ENCODE data around the gene SFXN3.

The SFXN3 gene

DNA sequence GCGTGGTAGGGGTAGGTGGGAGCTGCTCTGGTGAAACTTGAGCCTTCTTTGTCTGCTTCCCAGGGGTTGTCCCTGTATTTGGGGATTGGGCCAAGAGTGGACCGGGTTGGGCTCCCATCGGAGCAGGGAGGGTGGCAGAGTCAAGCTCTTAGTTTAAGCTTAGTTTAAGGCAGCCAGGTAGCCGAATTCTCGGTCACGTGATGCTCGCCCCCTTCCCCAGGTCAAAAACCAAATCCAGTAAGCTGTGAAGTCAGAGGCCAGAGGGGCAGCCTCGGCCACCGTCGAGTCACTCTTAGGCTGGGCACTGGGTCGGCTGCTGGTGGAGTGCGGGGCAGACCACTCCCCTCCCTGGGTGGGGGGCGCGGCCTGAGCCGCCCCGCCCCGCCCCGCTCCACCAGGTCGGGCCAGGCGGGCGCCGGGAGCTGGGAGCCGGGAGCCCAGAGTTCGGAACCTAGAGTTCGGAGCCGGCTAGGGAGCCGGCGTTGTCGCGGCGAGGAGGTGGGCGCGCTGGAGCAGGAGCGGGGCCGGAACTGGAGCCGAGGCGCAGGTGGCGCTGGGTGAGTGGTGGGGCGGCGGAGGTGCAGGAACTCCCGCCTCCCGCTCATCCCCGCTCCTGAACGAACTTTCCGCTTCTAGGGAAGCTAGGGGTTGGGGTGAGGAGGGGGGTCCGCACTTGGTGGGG is 34.2 kb upstream of the SFXN3 start:
- Mint-ChIP-seq H3K27me3 (ENCODE audit: low read depth) (peaks cover 2% of the 10 kb centered on the region), H3K4me1 (ENCODE audit: low read depth) (peaks cover 15% of the 10 kb centered on the region), H3K27ac (peak overlapping the region; percentile 92), H3K4me3 (peak overlapping the region; percentile 85), H3K36me3 (ENCODE audit: low read depth) (peaks cover 15% of the 10 kb centered on the region), H3K9me3 (no peaks in the 10 kb centered on the region)
- peak; percentile 32 for DNase-seq (ENCODE audit: low spot score)

DNA sequence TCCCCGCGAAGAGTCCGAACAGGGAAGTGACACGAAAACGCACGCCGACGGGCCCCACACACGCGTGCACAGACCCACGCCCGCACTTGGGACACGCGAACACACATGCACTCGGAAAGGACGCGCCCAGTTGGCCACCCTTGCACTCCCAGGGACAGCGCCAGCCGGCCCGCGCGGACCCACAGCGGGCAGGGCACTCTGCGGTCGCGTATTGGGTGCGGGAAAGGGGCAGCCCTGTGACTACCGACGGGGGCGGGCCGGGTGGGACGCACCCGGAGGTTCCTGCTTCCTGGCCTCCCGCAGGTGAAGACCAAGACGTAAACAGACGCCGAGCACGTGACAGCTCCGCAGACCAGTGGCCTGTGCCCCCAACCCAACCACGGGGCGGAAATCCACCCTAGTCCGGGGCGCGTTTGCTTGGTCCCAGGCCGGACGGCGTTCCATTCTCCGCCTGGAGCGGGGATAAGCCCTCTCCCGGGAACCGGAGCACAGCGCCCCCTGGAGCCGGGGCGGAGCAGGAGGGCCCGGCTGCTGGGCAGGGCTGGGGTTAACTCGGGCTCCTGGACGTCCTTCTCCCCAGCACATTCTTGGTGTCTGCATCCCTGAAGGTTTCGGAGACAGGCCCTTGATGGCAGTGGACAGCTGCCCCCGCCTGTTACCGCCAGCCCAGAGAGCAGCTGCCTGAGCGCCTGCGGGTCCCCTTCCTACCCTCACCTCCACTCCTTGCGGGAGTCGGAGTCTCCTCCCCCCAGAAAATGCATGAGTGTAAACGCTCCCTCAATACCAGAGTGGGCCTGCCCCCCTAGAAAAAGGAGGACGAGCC is 33.5 kb upstream of the SFXN3 start:
- H3K36me3 Mint-ChIP-seq (ENCODE audit: low read depth) = peaks cover 14% of the 10 kb centered on the region
- H3K27me3 Mint-ChIP-seq (ENCODE audit: low read depth) = peaks cover 2% of the 10 kb centered on the region
- peaks cover 15% of the 10 kb centered on the region for H3K4me1 Mint-ChIP-seq (ENCODE audit: low read depth)
- H3K4me3 Mint-ChIP-seq = peak overlapping the region; percentile 84
- peak; percentile 78 for DNase-seq (ENCODE audit: low spot score)
- H3K9me3 Mint-ChIP-seq = no peaks in the 10 kb centered on the region
- peak overlapping the region; percentile 92 for H3K27ac Mint-ChIP-seq

DNA sequence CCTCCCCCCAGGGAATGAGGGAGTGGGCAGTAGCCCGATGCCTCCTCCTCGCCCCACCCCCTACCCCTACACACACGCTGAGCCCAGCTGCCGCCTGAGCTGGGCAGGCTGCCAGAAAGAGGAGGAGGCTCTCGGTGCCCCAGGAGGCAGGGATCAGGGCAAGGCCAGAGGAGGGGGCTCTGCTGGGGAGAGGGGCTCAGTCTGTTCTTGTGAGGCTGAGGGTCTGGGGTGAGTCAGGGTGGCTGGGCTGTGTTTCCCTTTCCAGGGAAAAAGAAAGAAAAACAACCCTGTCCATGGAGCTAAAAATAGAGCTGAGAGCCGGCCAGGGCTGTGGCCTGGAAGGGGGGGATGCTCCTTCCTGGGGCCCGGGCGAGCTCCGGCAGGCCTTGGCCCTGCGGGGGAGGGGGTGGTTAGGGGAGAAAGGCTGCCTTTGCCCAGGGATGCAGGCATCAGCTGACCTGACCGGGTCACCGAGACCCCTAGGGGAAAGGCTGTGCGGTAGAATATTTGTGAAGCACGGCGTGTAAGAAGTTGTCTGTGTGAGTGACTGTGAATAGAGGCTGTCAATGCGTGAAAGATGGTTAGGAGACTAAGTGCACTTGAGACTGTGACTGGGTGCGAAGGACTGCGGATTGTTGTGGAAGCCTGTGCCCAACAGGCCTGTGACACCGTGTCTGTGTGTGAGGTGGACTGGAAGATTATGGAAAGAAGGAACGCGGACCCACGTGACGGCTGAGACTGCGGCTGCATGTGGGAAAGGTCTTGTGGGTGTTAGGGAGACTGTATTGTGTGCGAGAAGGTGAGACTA is 32.6 kb upstream of the SFXN3 start:
- peaks cover 2% of the 10 kb centered on the region for H3K27me3 Mint-ChIP-seq (ENCODE audit: low read depth)
- no peaks in the 10 kb centered on the region for H3K9me3 Mint-ChIP-seq
- peaks cover 9% of the 10 kb centered on the region for H3K36me3 Mint-ChIP-seq (ENCODE audit: low read depth)
- H3K27ac Mint-ChIP-seq = peak overlapping the region; percentile 85
- peaks cover 15% of the 10 kb centered on the region for H3K4me1 Mint-ChIP-seq (ENCODE audit: low read depth)
- peak; percentile 47 for DNase-seq (ENCODE audit: low spot score)
- H3K4me3 Mint-ChIP-seq = peak overlapping the region; percentile 84

DNA sequence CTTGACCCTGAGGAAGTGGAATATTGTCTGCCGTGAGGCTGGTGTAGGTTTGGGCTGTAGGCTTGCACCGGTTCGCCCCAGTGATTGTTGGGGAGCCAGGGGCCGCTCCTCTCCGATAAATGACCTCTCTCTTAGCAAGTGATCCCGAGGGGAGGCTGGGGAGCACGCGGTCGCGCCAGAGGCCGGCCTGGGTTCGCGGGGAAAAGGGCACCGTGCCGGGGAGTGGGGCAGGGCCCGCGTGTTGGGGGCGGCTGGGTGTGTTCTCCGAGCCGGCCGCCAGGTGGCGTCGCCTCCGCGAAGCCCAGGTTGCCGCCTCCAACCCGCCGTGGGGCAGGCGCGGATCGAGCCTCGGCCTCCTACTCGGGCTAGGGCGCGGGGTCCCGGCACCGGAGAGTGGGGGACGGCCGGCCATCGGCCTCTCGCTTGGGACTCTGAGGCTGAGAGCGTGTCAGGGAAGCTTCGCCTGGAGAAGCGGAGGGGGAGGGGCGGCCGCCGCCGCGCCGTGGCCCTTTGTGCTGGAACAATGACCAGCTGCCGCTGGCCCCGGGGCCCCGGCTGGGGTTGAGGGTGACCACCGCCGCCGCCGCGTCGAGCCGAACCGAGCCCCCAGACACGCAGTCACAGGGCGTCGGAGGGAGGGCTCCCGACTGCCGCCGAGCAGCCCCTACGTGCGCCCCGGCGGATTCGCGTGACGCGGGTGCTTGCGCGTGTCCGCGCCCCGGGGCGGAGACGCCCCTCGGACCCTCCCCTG is 31.9 kb upstream of the SFXN3 start:
- Mint-ChIP-seq H3K4me1 (ENCODE audit: low read depth) (peaks cover 15% of the 10 kb centered on the region), H3K9me3 (no peaks in the 10 kb centered on the region), H3K27me3 (ENCODE audit: low read depth) (peaks cover 2% of the 10 kb centered on the region), H3K27ac (peak overlapping the region; percentile 85), H3K4me3 (peak overlapping the region; percentile 84), H3K36me3 (ENCODE audit: low read depth) (peaks cover 5% of the 10 kb centered on the region)
- DNase-seq (ENCODE audit: low spot score) = peak; percentile 80

DNA sequence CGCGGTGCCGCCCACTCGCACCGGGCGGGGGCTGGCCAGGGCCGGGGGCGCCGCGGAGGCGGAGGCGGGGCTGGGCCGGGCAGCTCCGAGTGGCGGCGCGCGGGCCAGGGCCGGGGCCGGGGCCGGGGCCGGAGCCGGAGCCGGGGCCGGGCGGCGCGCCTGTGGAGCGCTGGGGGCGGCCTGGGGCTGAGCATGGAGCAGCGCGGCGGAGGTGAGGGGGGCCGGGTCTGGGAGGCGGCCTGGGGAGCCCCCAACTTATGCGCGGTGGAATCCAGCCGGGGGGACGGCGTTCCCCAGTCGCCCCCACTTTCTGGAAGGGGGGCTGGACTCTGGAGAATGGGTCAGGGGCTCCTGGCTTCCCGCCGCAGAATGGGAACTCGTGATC is 31.3 kb upstream of the SFXN3 start, which contains the start of gene LZTS2:
Gene LZTS2, plus strand, starts transcription at position 67 of the 385 bp plus-strand sequence. CDS start 2,731 bp downstream, outside the sequence.
- H3K27ac Mint-ChIP-seq = peak within 1 kb of the TSS; percentile 85
- H3K4me3 Mint-ChIP-seq = peak within 1 kb of the TSS; percentile 84

DNA sequence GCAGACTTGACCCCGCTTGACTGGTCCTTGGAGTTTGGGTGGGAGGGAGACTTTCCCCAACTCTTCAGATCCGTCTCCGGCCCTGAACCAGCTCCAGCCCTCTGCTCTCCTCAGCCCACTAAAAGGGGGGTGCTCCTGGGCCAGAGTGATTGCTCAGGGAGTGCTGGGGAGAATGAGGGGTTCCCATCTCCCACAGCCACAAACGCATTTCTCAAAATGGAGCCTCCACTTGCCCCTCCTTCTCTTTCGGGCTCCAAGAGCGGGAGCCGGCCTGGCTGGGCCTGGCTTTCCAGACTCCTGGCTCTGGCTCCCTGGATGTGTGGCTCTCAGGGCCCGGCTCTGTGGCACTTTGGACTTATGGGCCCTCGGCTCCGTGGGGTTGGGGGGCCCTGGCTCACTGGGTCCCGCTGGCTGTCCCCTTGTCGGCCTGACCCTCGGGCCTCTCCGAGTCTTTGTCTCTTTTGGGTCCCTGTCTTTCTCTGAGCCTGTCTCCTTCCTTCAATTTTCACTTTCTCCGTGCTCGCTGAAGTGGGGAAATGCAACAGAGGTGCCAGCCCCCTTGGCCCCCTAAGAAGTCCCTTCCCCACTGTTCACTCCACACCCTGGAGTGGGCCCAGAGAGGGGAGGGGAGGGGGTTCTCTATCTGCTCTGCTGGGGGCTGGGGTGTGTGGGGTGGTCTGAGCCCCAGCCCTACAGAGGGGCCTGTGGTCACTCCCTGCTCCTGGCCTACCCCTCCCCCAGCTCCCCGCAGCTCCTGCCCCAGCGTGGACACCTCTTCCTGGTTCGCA is 30.7 kb upstream of the SFXN3 start:
- no peak overlapping the region for H3K27ac Mint-ChIP-seq
- peak overlapping the region; percentile 73 for H3K4me3 Mint-ChIP-seq
- H3K36me3 Mint-ChIP-seq (ENCODE audit: low read depth) = no peaks in the 10 kb centered on the region
- no peaks in the 10 kb centered on the region for H3K9me3 Mint-ChIP-seq
- H3K4me1 Mint-ChIP-seq (ENCODE audit: low read depth) = peaks cover 15% of the 10 kb centered on the region
- H3K27me3 Mint-ChIP-seq (ENCODE audit: low read depth) = peaks cover 2% of the 10 kb centered on the region
- DNase-seq (ENCODE audit: low spot score) = no peak

More for the DNA sequence above, 31.3 kb upstream of the SFXN3 start, which contains the start of gene LZTS2:
- DNase-seq (ENCODE audit: low spot score) = no peak
- Mint-ChIP-seq H3K27me3 (ENCODE audit: low read depth) (peaks cover 2% of the 10 kb centered on the region), H3K4me1 (ENCODE audit: low read depth) (peaks cover 15% of the 10 kb centered on the region), H3K9me3 (no peaks in the 10 kb centered on the region), H3K36me3 (ENCODE audit: low read depth) (peaks cover 1% of the 10 kb centered on the region)

DNA sequence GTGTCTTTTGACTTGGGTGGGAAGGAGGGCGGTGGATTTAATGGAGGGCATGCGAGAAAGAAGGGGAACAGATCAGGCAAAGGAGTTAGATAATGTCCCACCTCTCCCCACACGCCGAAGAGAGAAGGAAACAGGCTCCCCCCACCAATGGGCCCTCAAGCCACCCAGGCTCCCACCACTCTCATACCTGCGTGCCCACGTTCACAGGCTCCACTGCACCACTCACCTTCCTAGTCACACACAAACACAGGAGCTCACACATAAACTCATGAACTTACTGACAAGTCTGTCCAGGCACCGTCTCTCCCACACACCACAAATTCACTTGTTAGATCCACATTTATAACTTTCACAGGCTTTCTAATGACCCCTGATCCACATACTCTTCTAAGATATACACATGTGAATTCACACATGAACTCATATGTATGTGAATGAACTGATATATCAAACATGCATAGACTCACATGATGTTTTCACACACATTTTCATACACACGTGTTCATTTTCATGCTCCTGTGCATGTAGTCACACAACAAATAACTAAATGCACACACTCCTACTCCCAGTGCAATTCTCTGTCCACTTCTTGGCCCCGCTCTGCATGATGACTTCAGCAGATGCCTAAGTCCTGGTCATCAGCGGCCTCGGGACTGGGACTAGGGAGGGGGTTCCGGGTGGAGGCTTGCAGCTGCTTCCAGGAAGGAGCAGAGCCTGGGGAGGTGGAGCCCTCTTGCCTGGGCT is 29.9 kb upstream of the SFXN3 start:
- no peak for DNase-seq (ENCODE audit: low spot score)
- H3K27ac Mint-ChIP-seq = peak overlapping the region; percentile 52
- H3K27me3 Mint-ChIP-seq (ENCODE audit: low read depth) = peaks cover 2% of the 10 kb centered on the region
- no peaks in the 10 kb centered on the region for H3K36me3 Mint-ChIP-seq (ENCODE audit: low read depth)
- H3K4me3 Mint-ChIP-seq = peak overlapping the region; percentile 69
- peaks cover 15% of the 10 kb centered on the region for H3K4me1 Mint-ChIP-seq (ENCODE audit: low read depth)
- H3K9me3 Mint-ChIP-seq = no peaks in the 10 kb centered on the region

DNA sequence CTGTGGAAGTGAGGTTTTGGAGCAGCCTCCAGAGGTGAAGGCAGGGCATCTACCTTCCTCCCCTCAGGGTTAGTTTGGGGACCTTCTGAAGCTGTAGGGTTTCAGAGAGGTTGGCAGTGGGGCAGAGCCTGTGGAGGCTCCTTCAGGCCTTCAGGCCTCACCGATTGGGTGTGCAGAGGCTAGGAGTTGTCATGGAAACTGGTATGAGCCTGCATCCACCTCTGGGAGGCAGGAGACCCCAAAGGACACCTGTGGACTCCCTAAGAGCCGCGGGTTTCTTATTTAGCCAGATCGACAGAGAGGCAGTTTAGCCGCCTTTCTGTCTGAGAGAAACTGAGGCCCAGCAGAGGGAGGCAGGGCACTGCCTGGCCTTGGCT is 29.4 kb upstream of the SFXN3 start:
- peaks cover 2% of the 10 kb centered on the region for H3K27me3 Mint-ChIP-seq (ENCODE audit: low read depth)
- H3K36me3 Mint-ChIP-seq (ENCODE audit: low read depth) = no peaks in the 10 kb centered on the region
- no peaks in the 10 kb centered on the region for H3K9me3 Mint-ChIP-seq
- no peak overlapping the region for H3K4me3 Mint-ChIP-seq
- DNase-seq (ENCODE audit: low spot score) = no peak
- peaks cover 11% of the 10 kb centered on the region for H3K4me1 Mint-ChIP-seq (ENCODE audit: low read depth)
- H3K27ac Mint-ChIP-seq = no peak overlapping the region

DNA sequence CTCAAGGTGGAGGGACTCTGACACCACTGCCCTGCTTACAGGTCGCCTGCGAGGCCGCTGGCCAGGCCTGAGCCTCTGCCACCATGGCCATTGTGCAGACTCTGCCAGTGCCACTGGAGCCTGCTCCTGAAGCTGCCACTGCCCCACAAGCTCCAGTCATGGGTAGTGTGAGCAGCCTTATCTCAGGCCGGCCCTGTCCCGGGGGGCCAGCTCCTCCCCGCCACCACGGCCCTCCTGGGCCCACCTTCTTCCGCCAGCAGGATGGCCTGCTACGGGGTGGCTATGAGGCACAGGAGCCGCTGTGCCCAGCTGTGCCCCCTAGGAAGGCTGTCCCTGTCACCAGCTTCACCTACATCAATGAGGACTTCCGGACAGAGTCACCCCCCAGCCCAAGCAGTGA is 28.6 kb upstream of the SFXN3 start:
- no peak for DNase-seq (ENCODE audit: low spot score)
- Mint-ChIP-seq H3K4me3 (no peak overlapping the region), H3K36me3 (ENCODE audit: low read depth) (no peaks in the 10 kb centered on the region), H3K9me3 (no peaks in the 10 kb centered on the region), H3K4me1 (ENCODE audit: low read depth) (peaks cover 11% of the 10 kb centered on the region), H3K27me3 (ENCODE audit: low read depth) (peaks cover 2% of the 10 kb centered on the region), H3K27ac (no peak overlapping the region)

DNA sequence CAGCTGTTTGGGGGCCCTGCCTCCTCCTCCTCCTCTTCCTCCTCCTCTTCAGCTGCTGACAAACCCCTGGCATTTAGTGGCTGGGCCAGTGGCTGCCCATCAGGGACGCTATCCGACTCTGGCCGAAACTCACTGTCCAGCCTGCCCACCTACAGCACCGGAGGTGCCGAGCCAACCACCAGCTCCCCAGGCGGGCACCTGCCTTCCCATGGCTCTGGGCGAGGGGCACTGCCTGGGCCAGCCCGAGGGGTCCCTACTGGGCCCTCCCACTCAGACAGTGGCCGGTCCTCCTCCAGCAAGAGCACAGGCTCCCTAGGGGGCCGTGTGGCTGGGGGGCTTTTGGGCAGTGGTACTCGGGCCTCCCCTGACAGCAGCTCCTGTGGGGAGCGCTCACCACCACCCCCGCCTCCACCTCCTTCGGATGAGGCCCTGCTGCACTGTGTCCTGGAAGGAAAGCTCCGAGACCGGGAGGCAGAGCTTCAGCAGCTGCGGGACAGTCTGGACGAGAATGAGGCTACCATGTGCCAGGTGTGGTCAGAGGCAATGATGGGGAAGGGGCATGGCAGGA is 27.3 kb upstream of the SFXN3 start:
- Mint-ChIP-seq H3K4me3 (no peak overlapping the region), H3K27ac (no peak overlapping the region), H3K9me3 (no peaks in the 10 kb centered on the region), H3K36me3 (ENCODE audit: low read depth) (no peaks in the 10 kb centered on the region), H3K27me3 (ENCODE audit: low read depth) (peaks cover 2% of the 10 kb centered on the region), H3K4me1 (ENCODE audit: low read depth) (peaks cover 4% of the 10 kb centered on the region)
- no peak for DNase-seq (ENCODE audit: low spot score)

DNA sequence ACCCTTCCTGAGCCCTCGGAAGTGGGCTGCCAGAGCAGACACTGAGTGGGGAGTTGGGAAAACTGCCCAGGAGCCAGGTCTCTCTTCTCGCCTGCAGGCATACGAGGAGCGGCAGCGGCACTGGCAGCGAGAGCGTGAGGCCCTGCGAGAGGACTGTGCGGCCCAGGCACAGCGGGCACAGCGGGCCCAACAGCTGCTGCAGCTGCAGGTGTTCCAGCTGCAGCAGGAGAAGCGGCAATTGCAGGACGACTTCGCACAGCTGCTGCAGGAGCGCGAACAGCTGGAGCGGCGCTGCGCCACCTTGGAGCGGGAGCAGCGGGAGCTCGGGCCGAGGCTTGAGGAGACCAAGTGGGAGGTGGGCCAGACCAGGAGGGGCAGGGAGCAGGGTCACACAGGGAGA is 25.7 kb upstream of the SFXN3 start:
- Mint-ChIP-seq H3K9me3 (no peaks in the 10 kb centered on the region), H3K4me3 (no peak overlapping the region), H3K27ac (no peak overlapping the region), H3K36me3 (ENCODE audit: low read depth) (no peaks in the 10 kb centered on the region), H3K27me3 (ENCODE audit: low read depth) (peaks cover 2% of the 10 kb centered on the region), H3K4me1 (ENCODE audit: low read depth) (peaks cover 3% of the 10 kb centered on the region)
- no peak for DNase-seq (ENCODE audit: low spot score)

Measured in T-helper 2 cell treated with Interferon-gamma antibody and Interleukin-4, amounts not matched to agents 5 μg/mL and 100 μg/mL, for 36 hours (primary cell).